ENCODE measurements around the gene USP24.

Gene USP24

DNA sequence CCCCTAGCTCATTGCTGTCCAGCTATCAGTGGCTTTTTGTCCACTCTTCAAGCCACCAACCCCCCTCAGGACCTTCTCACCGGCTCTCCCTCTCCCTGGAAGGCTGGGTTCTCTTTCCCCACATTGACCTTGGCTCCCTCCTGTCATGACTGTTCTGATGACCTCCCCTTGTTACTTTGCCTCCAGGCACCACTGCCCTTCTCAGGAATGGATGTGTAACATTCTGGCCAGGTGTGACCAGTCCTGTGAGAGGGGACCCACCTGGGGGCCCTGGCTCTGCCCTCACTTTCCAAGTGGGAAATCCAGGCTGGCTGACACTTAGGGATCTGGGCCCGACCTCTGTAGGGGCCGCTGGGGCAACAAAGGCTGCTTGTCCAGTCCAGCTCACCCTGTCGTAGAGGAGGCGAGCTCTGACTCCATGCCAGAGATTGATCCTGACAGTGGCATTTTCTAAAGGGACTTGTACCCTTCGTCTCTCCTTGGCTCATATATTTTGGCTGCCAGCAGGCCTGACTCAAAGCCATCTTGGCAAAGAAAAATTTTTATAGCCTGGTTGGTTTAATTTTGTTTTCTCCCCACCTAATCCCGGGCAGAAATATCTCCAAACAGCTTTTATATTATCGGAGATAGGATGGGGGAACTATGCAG lies 37.9 kb upstream of the USP24 start:
- no peak overlapping the region for H3K4me3 ChIP-seq (ENCODE audit: low read depth, low read length)
- no peak for DNase-seq (ENCODE audit: low read depth, low spot score)
- in situ Hi-C loops (cut with HindIII; ENCODE audit: low sequenced_read_pairs): no loop called here
- TF ChIP-seq, protein P1, sequence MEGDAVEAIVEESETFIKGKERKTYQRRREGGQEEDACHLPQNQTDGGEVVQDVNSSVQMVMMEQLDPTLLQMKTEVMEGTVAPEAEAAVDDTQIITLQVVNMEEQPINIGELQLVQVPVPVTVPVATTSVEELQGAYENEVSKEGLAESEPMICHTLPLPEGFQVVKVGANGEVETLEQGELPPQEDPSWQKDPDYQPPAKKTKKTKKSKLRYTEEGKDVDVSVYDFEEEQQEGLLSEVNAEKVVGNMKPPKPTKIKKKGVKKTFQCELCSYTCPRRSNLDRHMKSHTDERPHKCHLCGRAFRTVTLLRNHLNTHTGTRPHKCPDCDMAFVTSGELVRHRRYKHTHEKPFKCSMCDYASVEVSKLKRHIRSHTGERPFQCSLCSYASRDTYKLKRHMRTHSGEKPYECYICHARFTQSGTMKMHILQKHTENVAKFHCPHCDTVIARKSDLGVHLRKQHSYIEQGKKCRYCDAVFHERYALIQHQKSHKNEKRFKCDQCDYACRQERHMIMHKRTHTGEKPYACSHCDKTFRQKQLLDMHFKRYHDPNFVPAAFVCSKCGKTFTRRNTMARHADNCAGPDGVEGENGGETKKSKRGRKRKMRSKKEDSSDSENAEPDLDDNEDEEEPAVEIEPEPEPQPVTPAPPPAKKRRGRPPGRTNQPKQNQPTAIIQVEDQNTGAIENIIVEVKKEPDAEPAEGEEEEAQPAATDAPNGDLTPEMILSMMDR (IDR thresholded peaks at IDR 0.05; ENCODE audit: low read depth, low read length): no peak

DNA sequence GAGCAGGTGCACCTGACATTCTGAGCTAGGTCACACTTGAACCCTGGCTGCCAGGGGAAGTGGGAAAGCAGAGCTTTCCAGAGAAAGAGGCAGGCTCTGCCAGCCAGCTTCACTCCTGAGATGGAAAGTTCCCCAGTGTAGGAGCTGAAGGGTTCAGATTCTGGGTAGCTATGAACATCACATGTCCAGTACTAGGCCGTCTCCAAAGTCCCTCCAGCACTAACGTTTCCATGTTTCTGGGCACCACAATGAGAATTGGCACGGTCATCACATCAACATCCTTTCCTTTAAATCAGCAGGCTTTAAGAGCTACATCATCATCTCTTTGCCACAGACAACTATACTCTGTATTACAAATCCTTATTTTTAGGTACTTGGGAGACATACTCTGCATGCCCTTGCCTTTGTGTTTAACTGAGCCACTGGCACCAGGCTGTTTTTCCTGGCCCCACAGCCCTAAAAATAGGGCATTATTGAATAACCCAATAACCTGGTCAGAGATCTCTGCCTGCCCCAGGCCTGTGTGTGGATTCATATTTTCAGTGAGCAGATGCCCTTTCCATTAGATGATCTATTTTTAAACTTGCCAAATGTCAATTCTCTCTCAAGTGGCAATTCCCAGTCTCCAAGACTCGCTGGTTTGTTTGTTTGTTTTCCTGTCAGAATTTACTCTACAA lies 35.4 kb upstream of the USP24 start:
- no peak overlapping the region for H3K4me3 ChIP-seq (ENCODE audit: low read depth, low read length)
- DNase-seq (ENCODE audit: low read depth, low spot score): no peak
- in situ Hi-C loops (cut with HindIII; ENCODE audit: low sequenced_read_pairs): no loop called here
- TF ChIP-seq, protein P1 (IDR thresholded peaks at IDR 0.05; ENCODE audit: low read depth, low read length): no peak

DNA sequence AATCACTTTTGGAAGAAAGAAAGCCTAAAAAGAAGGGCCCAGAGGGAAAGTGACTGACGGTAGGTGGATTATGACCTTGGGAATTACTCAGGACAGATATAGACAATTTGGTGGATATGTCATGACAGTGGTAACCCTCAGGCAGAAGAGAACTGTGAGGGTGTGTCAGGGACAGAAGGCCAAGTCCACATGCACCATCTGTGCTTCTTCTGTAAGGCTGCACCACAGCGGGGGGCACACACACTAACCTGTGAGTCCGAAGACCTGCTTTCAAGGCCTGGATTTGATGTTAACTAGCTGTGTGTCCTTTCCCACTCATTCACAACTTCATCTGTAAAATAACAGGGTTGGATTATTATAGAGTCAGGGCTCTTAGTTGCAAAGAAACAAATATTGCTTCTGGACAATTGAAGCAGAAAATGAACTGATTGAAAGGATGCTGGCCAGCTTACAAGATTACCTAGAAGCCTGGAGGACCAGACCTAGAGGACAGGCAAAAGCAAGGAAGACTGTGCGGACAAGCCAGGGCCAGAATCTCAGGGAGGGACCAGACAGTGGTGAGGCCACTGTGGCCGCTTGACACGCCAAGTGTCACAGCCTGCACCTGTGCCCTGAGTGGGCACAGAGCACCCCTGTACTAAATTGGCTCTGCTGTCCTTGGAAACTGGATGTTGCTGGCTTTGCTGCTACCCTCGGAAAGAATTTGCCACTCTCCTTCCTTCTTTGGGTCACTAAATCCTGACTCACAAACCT lies 34.7 kb upstream of the USP24 start:
- no peak overlapping the region for H3K4me3 ChIP-seq (ENCODE audit: low read depth, low read length)
- no peak for DNase-seq (ENCODE audit: low read depth, low spot score)
- TF ChIP-seq, protein P1 (IDR thresholded peaks at IDR 0.05; ENCODE audit: low read depth, low read length): no peak
- in situ Hi-C loops (cut with HindIII; ENCODE audit: low sequenced_read_pairs): no loop called here

DNA sequence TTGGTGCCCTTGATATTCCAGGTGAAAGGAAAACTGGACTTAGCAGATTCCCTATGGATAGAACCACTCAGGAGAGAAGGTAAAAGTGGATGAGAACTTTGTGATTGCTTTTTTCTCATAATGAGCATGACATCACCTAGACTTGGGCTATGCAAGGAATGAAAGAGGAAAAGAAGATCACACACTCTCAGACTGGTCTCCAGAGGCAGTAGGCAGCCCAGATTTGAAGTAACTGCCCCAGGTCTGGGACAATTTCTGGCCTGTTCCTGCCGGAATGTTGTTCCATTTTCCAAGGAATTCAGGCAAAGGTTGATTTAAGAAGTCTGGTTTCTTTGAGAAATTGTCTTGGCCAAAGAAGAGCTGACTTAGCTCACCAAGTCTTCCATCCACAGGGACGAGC lies 31.7 kb upstream of the USP24 start:
- TF ChIP-seq, protein P1 (IDR thresholded peaks at IDR 0.05; ENCODE audit: low read depth, low read length): no peak
- H3K4me3 ChIP-seq (ENCODE audit: low read depth, low read length): no peak overlapping the region
- in situ Hi-C loops (cut with HindIII; ENCODE audit: low sequenced_read_pairs): no loop called here
- DNase-seq (ENCODE audit: low read depth, low spot score): no peak

DNA sequence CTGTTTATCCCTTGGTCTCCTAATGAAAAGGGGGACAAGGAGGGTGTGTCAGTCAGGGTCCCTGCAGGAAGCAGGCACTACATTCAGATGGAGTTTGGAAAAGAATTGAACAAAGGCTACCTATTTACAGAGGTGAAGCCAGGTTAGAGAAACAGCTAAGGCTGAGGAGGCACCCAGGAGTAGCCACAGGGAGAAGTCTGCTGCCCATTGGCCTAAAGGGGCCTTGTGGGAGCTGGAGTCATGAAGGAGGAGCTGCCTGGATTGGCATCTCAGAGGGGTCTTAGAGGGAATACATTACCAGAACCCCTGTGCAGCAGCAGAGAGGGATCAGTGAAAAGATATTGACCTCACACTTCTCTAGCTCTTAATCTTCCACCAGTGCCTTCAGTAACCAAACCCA lies 31.2 kb upstream of the USP24 start:
- no peak for DNase-seq (ENCODE audit: low read depth, low spot score)
- TF ChIP-seq, protein P1 (IDR thresholded peaks at IDR 0.05; ENCODE audit: low read depth, low read length): no peak
- in situ Hi-C loops (cut with HindIII; ENCODE audit: low sequenced_read_pairs): no loop called here
- no peak overlapping the region for H3K4me3 ChIP-seq (ENCODE audit: low read depth, low read length)

DNA sequence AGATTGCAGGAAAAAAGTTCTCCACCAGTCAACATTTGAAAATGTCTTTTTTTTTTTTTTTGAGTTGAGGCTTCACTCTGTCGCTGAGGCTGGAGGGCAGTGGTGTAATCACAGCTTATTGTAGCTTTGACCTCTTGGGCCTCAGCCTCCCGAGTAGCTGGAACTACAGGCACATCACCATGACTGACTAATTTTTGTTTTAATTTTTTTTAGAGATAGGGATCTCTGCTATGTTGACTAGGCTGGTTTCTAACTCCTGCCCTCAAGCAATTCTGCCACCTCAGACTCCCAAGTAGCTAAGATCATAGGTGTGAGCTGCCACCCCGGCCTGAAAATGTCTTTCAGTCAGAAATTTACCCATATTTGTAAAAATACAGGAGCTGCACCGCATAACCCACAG lies 30.6 kb upstream of the USP24 start:
- DNase-seq (ENCODE audit: low read depth, low spot score): no peak
- in situ Hi-C loops (cut with HindIII; ENCODE audit: low sequenced_read_pairs): no loop called here
- H3K4me3 ChIP-seq (ENCODE audit: low read depth, low read length): no peak overlapping the region
- TF ChIP-seq, protein P1 (IDR thresholded peaks at IDR 0.05; ENCODE audit: low read depth, low read length): no peak
